SK-N-SH (cell line): Measurements from ENCODE around the gene SUPT20HL1. TPM values are rescaled to one million over a fixed set of nuclear protein-coding genes. Genes with fewer than 3 reads are reported as not detected.

Experiments
- CTCF ChIA-PET: fragments of 300-600, 350-600 bp; formaldehyde crosslinking; extraction: SDS; loops from one replicate; lab custom pipeline; 2021; lab: Yijun Ruan, JAX
- POLR2A ChIA-PET: fragments of 350-600 bp; sonication (Branson Sonifier 250); formaldehyde crosslinking; extraction: SDS; loops from one replicate; lab custom pipeline; 2020; ENCODE audit warnings: antibody characterized with exemption, inconsistent platforms; lab: Yijun Ruan, JAX
- DNase-seq: peaks from one replicate; pipeline ENCODE4 v3.0.0; 2012
- H2AFZ ChIP-seq: fragments of 200-600 bp; sonication (generic); 2 replicates; pipeline ENCODE4 v1.8.1; 2016; ENCODE audit warnings: antibody characterized with exemption, mild to moderate bottlenecking, low read depth
- H3F3A ChIP-seq: fragments of 200-600 bp; sonication (generic); replicated peaks from 2 replicates; pipeline ENCODE3; 2016; ENCODE audit warnings: antibody characterized with exemption, mild to moderate bottlenecking; ENCODE audit not compliant: insufficient read depth
- H3K27ac ChIP-seq, 2 experiments: fragments of 200-500 bp in 1 of 2; fragments of 200-600 bp in 1 of 2; sonication (Bioruptor generic) in 1 of 2; sonication (generic), shearing (Covaris generic) in 1 of 2; 2 replicates each; pipeline versions ENCODE4 v1.5.1 to v1.6.1; 2014 to 2016; ENCODE audit warnings: low read depth in 2 of 2, inconsistent platforms in 1 of 2, low read length in 1 of 2, mild to moderate bottlenecking in 1 of 2, mixed read lengths in 1 of 2
- H3K27me3 ChIP-seq: fragments of 200-600 bp; sonication (generic), shearing (Covaris generic); 2 replicates; pipeline ENCODE4 v1.6.1; 2016; ENCODE audit warnings: mixed run types; ENCODE audit not compliant: insufficient read depth
- H3K36me3 ChIP-seq, 2 experiments: fragments of 200-500 bp in 1 of 2; fragments of 200-600 bp in 1 of 2; sonication (Bioruptor generic) in 1 of 2; sonication (generic) in 1 of 2; replicated peaks in 1 of 2; 2 replicates each; pipeline versions ENCODE3 to v1.5.1; 2014 to 2016; ENCODE audit warnings: low read length in 1 of 2, mild to moderate bottlenecking in 1 of 2; ENCODE audit not compliant: insufficient read depth in 2 of 2, control insufficient read depth in 1 of 2
- H3K4me1 ChIP-seq, 2 experiments: fragments of 200-500 bp in 1 of 2; fragments of 200-600 bp in 1 of 2; sonication (Bioruptor generic) in 1 of 2; sonication (generic), shearing (Covaris generic) in 1 of 2; 2 replicates each; pipeline versions ENCODE4 v1.5.1 to v1.6.1; 2014 to 2016; ENCODE audit warnings: low read depth in 1 of 2, low read length in 1 of 2, mixed run types in 1 of 2; ENCODE audit not compliant: insufficient read depth in 2 of 2, control insufficient read depth in 1 of 2
- H3K4me2 ChIP-seq: fragments of 200-600 bp; sonication (generic), shearing (Covaris generic); 2 replicates; pipeline ENCODE4 v1.6.1; 2017; ENCODE audit warnings: mixed run types
- H3K4me3 ChIP-seq, 2 experiments: fragments of 200-500 bp in 1 of 2; fragments of 200-600 bp in 1 of 2; sonication (Bioruptor generic) in 1 of 2; sonication (generic), shearing (Covaris generic) in 1 of 2; 2 replicates each; pipeline versions ENCODE4 v1.5.1 to v1.8.1; 2014 to 2016; ENCODE audit warnings: low read depth in 2 of 2, inconsistent platforms in 1 of 2, low read length in 1 of 2, mild to moderate bottlenecking in 1 of 2, mixed read lengths in 1 of 2, moderate library complexity in 1 of 2
- H3K79me2 ChIP-seq: fragments of 200-600 bp; sonication (generic); 2 replicates; pipeline ENCODE4 v1.8.1; 2017; ENCODE audit warnings: mild to moderate bottlenecking; ENCODE audit not compliant: insufficient read depth
- H3K9ac ChIP-seq: fragments of 200-600 bp; sonication (generic); 2 replicates; pipeline ENCODE4 v1.6.1; 2017; ENCODE audit warnings: mixed run types
- H3K9me2 ChIP-seq: fragments of 200-600 bp; sonication (generic); 2 replicates; pipeline ENCODE4 v1.6.1; 2017; ENCODE audit warnings: mixed run types
- H3K9me3 ChIP-seq: fragments of 200-600 bp; sonication (generic); 2 replicates; pipeline ENCODE4 v1.6.1; 2017; ENCODE audit warnings: mixed run types, mild to moderate bottlenecking, moderate library complexity
- H4K20me1 ChIP-seq: fragments of 200-600 bp; sonication (generic); 2 replicates; pipeline ENCODE4 v1.6.1; 2017; ENCODE audit warnings: mild to moderate bottlenecking, mixed run types; ENCODE audit not compliant: insufficient read depth
- CHD2 ChIP-seq: fragments of 150-350 bp; IDR thresholded peaks from 2 replicates; pipeline ENCODE4 v1.6.1; 2018; ENCODE audit warnings: low read length; ENCODE audit not compliant: partially characterized antibody
- FOSL2 ChIP-seq: IDR thresholded peaks from 2 replicates; pipeline ENCODE4 v1.4.0; 2012; ENCODE audit warnings: low read depth, mild to moderate bottlenecking, moderate library complexity, borderline replicate concordance
- GATA2 ChIP-seq: sonication (generic); formaldehyde crosslinking; IDR thresholded peaks from 2 replicates; pipeline ENCODE4 v1.5.0; 2020; ENCODE audit warnings: mild to moderate bottlenecking, missing genetic modification reagents
- MEF2A ChIP-seq: IDR thresholded peaks from 2 replicates; pipeline ENCODE4 v1.4.0; 2012; ENCODE audit warnings: low read depth, borderline replicate concordance
- NRF1 ChIP-seq: IDR thresholded peaks from 2 replicates; pipeline ENCODE4 v1.6.1; 2012; ENCODE audit warnings: low read depth, mild to moderate bottlenecking, low read length
- RAD21 ChIP-seq: IDR thresholded peaks from 2 replicates; pipeline ENCODE4 v1.6.1; 2012; ENCODE audit warnings: mild to moderate bottlenecking, low read length
- RCOR1 ChIP-seq: fragments of 150-350 bp; IDR thresholded peaks from 2 replicates; pipeline ENCODE4 v1.6.1; 2017; ENCODE audit warnings: antibody characterized with exemption, low read length
- RFX5 ChIP-seq: IDR thresholded peaks from 2 replicates; pipeline ENCODE4 v1.6.1; 2012; ENCODE audit warnings: mild to moderate bottlenecking, improper control_type of control experiment, low read length
- SIN3A ChIP-seq: IDR thresholded peaks from 2 replicates; pipeline ENCODE4 v1.6.1; 2012; ENCODE audit warnings: low read depth, mild to moderate bottlenecking, low read length, moderate library complexity, borderline replicate concordance
- TAF1 ChIP-seq: IDR thresholded peaks from 2 replicates; pipeline ENCODE4 v1.6.1; 2012; ENCODE audit warnings: low read depth, mild to moderate bottlenecking, low read length, moderate library complexity, borderline replicate concordance
- WGBS: methylation state at CpG from one replicate; pipeline ENCODE4 v1.1.6; 2017; ENCODE audit warnings: low lambda C conversion rate; 5-methylcytosine and 5-hydroxymethylcytosine counted together
- polyA plus RNA-seq, 3 experiments: library from polyadenylated mRNA; depleted of rRNA; stranded (reverse); fragments of >200 nt; gene quantifications; 2 replicates each; pipeline ENCODE4 v1.2.3, GENCODE V29; 2012
- TF ChIP-seq, protein P1 (sequence below): IDR thresholded peaks from 2 replicates; pipeline ENCODE4 v1.4.0; 2012; ENCODE audit warnings: low read depth, borderline replicate concordance
- TF ChIP-seq, protein P2 (sequence below): fragments of 200-600 bp; sonication (generic); IDR thresholded peaks from 2 replicates; pipeline ENCODE4 v1.6.1; 2017; ENCODE audit warnings: antibody characterized with exemption, mild to moderate bottlenecking, moderate library complexity
- TF ChIP-seq, protein P3 (sequence below): IDR thresholded peaks from 2 replicates; pipeline ENCODE4; 2012

Gene SUPT20HL1
- polyA plus RNA-seq, 1 of the 3 experiments (the other 2 are of a cell fraction): not detected

DNA sequence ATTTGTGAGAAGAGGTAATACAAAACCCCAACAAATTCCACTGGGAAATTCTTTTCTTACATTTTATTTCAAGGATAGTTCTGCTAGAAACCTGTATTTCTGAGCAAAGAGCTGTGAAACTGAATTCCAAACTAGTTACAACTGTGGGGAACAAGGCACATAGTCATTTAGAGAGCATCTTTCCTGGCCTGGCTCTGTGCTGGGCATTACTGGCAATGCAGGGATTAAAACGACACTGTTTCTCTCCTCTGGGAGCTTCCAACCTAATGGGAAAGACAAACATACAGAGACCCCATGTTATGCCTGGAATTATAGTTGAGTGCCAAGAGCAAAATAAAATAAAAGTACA is 36.5 kb downstream of the SUPT20HL1 start:
- DNase-seq: no peak
- POLR2A ChIA-PET: no interaction called here
- H3K9me2 ChIP-seq: no peaks in the 10 kb centered on the region
- no peak for TF ChIP-seq RAD21
- TF ChIP-seq FOSL2: no peak
- no peak for TF ChIP-seq GATA2 (CRISPR knock-in tag)
- TF ChIP-seq, protein P1, sequence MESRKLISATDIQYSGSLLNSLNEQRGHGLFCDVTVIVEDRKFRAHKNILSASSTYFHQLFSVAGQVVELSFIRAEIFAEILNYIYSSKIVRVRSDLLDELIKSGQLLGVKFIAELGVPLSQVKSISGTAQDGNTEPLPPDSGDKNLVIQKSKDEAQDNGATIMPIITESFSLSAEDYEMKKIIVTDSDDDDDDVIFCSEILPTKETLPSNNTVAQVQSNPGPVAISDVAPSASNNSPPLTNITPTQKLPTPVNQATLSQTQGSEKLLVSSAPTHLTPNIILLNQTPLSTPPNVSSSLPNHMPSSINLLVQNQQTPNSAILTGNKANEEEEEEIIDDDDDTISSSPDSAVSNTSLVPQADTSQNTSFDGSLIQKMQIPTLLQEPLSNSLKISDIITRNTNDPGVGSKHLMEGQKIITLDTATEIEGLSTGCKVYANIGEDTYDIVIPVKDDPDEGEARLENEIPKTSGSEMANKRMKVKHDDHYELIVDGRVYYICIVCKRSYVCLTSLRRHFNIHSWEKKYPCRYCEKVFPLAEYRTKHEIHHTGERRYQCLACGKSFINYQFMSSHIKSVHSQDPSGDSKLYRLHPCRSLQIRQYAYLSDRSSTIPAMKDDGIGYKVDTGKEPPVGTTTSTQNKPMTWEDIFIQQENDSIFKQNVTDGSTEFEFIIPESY: no peak
- TF ChIP-seq SIN3A: no peak
- TF ChIP-seq, protein P2, sequence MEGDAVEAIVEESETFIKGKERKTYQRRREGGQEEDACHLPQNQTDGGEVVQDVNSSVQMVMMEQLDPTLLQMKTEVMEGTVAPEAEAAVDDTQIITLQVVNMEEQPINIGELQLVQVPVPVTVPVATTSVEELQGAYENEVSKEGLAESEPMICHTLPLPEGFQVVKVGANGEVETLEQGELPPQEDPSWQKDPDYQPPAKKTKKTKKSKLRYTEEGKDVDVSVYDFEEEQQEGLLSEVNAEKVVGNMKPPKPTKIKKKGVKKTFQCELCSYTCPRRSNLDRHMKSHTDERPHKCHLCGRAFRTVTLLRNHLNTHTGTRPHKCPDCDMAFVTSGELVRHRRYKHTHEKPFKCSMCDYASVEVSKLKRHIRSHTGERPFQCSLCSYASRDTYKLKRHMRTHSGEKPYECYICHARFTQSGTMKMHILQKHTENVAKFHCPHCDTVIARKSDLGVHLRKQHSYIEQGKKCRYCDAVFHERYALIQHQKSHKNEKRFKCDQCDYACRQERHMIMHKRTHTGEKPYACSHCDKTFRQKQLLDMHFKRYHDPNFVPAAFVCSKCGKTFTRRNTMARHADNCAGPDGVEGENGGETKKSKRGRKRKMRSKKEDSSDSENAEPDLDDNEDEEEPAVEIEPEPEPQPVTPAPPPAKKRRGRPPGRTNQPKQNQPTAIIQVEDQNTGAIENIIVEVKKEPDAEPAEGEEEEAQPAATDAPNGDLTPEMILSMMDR: no peak
- no peak for TF ChIP-seq RCOR1
- no peak for TF ChIP-seq MEF2A
- TF ChIP-seq RFX5: no peak
- no peak for TF ChIP-seq CHD2
- TF ChIP-seq, protein P3, sequence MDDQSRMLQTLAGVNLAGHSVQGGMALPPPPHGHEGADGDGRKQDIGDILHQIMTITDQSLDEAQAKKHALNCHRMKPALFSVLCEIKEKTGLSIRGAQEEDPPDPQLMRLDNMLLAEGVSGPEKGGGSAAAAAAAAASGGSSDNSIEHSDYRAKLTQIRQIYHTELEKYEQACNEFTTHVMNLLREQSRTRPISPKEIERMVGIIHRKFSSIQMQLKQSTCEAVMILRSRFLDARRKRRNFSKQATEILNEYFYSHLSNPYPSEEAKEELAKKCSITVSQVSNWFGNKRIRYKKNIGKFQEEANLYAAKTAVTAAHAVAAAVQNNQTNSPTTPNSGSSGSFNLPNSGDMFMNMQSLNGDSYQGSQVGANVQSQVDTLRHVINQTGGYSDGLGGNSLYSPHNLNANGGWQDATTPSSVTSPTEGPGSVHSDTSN: no peak
- no peak for TF ChIP-seq NRF1
- no peak for TF ChIP-seq TAF1
- H3K27me3 ChIP-seq: peaks cover 30% of the 10 kb centered on the region; the same call in 1 of the 2 replicates
- no peaks in the 10 kb centered on the region for H4K20me1 ChIP-seq
- H3K9ac ChIP-seq: no peak overlapping the region
- no peaks in the 10 kb centered on the region for H3K4me1 ChIP-seq
- CTCF ChIA-PET: interaction anchor here (0.9 to 3.5 kb wide), 13 partner anchors 10 to 747 kb away, joined by 3 to 80 read pairs (median 8); no protein-coding TSS in a partner anchor
- H3F3A ChIP-seq: peaks cover 4% of the 10 kb centered on the region
- H3K4me3 ChIP-seq: no peak overlapping the region
- no peak overlapping the region for H2AFZ ChIP-seq
- H3K4me2 ChIP-seq: peak overlapping the region; percentile 26; the same call in 1 of the 2 replicates
- H3K79me2 ChIP-seq: no peaks in the 10 kb centered on the region
- 17% methylated on average over 1 of the region's 1 CpG for WGBS
- H3K27ac ChIP-seq: peak overlapping the region in 1 of 2 experiments; percentile 49; a peak in 1 of 4 replicates
- H3K36me3 ChIP-seq: no peaks in the 10 kb centered on the region
- no peaks in the 10 kb centered on the region for H3K9me3 ChIP-seq

DNA sequence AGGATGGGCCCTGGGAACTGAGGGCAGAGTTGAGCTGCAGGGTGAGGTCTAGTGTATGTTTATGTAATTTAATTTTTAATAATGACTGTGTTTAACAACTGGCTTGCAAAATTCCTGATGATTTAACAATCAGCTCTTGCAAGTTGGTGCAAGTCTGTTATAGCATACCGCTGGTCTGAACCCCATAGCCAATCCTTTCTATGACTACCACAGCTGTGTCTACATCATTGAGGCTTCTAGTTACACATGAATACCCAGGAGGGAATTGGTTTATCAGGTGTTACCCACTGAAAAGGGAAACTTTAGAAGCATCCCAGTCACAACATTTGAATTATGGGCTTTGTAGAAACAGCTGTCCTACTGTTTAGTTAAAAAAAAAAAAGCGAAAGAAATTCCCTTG is 38.3 kb downstream of the SUPT20HL1 start:
- H3K27ac ChIP-seq: no peak overlapping the region
- no peaks in the 10 kb centered on the region for H3K9me2 ChIP-seq
- TF ChIP-seq NRF1: no peak
- H3K4me3 ChIP-seq: no peak overlapping the region
- H3K9me3 ChIP-seq: no peaks in the 10 kb centered on the region
- no peaks in the 10 kb centered on the region for H3K4me1 ChIP-seq
- no peak overlapping the region for H3K9ac ChIP-seq
- H3K4me2 ChIP-seq: no peak overlapping the region
- no peak for DNase-seq
- no peak overlapping the region for H2AFZ ChIP-seq
- ChIA-PET POLR2A (no interaction called here), CTCF (interaction anchor here (0.5 to 2.0 kb wide), 4 partner anchors 27 to 562 kb away, joined by 3 to 12 read pairs (median 3); no protein-coding TSS in a partner anchor)
- peaks cover 4% of the 10 kb centered on the region for H3F3A ChIP-seq
- H4K20me1 ChIP-seq: no peaks in the 10 kb centered on the region
- no peaks in the 10 kb centered on the region for H3K36me3 ChIP-seq
- no peaks in the 10 kb centered on the region for H3K79me2 ChIP-seq
- H3K27me3 ChIP-seq: peaks cover 20% of the 10 kb centered on the region; the same call in 1 of the 2 replicates
- WGBS: 49% methylated on average over 2 of the region's 2 CpGs
